Endodermal cell (in vitro differentiated cells): ENCODE data around the gene SPHKAP. TPM values are rescaled to one million over a fixed set of nuclear protein-coding genes. Genes with fewer than 3 reads are reported as not detected.

Experiments
- DNase-seq: peaks from one replicate; pipeline ENCODE4 v3.0.0-alpha.2; 2017
- H3K27ac ChIP-seq: 2 replicates; pipeline ENCODE4 v1.5.1; 2013; ENCODE audit warnings: mild to moderate bottlenecking, low read depth, low read length, moderate library complexity
- H3K27me3 ChIP-seq: 2 replicates; pipeline ENCODE4 v1.6.1; 2013; ENCODE audit warnings: mild to moderate bottlenecking, low read length, moderate library complexity; ENCODE audit not compliant: insufficient read depth, control insufficient read depth, poor library complexity, severe bottlenecking
- H3K36me3 ChIP-seq: 2 replicates; pipeline ENCODE4 v1.7.0; 2013; ENCODE audit warnings: mild to moderate bottlenecking, low read length, moderate library complexity; ENCODE audit not compliant: control insufficient read depth, insufficient read depth
- H3K4me1 ChIP-seq: one replicate; pipeline ENCODE4 v1.7.0; 2013; ENCODE audit warnings: low read length; ENCODE audit not compliant: control insufficient read depth, insufficient read depth
- H3K4me3 ChIP-seq: 2 replicates; pipeline ENCODE4 v1.5.1; 2013; ENCODE audit warnings: mild to moderate bottlenecking, low read length, moderate library complexity
- H3K9ac ChIP-seq: 2 replicates; pipeline ENCODE4 v1.6.1; 2013; ENCODE audit warnings: mild to moderate bottlenecking, low read length, moderate library complexity; ENCODE audit not compliant: poor library complexity, severe bottlenecking; ENCODE audit errors: extremely low read depth
- H3K9me3 ChIP-seq: 2 replicates; pipeline ENCODE4 v1.6.1; 2013; ENCODE audit warnings: mild to moderate bottlenecking, low read length, moderate library complexity; ENCODE audit not compliant: control insufficient read depth
- H3K27ac Mint-ChIP-seq: 2 replicates; pipeline ENCODE4 v1.8.0; 2020; ENCODE audit warnings: mixed read lengths
- H3K27me3 Mint-ChIP-seq: 2 replicates; pipeline ENCODE4 v1.8.0; 2021; ENCODE audit warnings: mild to moderate bottlenecking, mixed read lengths; ENCODE audit not compliant: insufficient read depth
- H3K36me3 Mint-ChIP-seq: 2 replicates; pipeline ENCODE4 v1.8.0; 2020; ENCODE audit warnings: low read depth, mixed read lengths
- H3K4me1 Mint-ChIP-seq: 2 replicates; pipeline ENCODE4 v1.8.0; 2020; ENCODE audit warnings: mixed read lengths
- H3K4me3 Mint-ChIP-seq: 2 replicates; pipeline ENCODE4 v1.8.0; 2020; ENCODE audit warnings: mild to moderate bottlenecking, moderate library complexity, mixed read lengths
- H3K9me3 Mint-ChIP-seq: 2 replicates; pipeline ENCODE4 v1.8.0; 2020; ENCODE audit warnings: mild to moderate bottlenecking, mixed read lengths
- WGBS, 2 experiments: methylation state at CpG; one replicate each; pipeline versions ENCODE4 v1.1.5 to v1.1.7; 2013; ENCODE audit warnings: missing lambda C conversion rate in 2 of 2, mixed read lengths in 1 of 2; ENCODE audit not compliant: insufficient coverage in 1 of 2, insufficient read length in 1 of 2; 5-methylcytosine and 5-hydroxymethylcytosine counted together
- long read RNA-seq, 4 experiments: library from polyadenylated mRNA in 2 of 4; library from RNA in 1 of 4; library from capped mRNA in 1 of 4; stranded (forward) in 3 of 4; unstranded in 1 of 4; transcript quantifications; one replicate each; pipeline ENCODE4 v2.0.0, GENCODE V29; 2020 to 2021; ENCODE audit warnings: inconsistent platforms in 1 of 4
- polyA plus RNA-seq, 2 experiments: library from polyadenylated mRNA; stranded (reverse); fragments of 50-300 nt; gene quantifications; one replicate each; pipeline ENCODE4 v1.2.3, GENCODE V29; 2013
- total RNA-seq, 2 donors: library from RNA; stranded (reverse); fragmentation: NEBNext Ultra II Directional in 1 of 2; extraction: Animal tissue kit (Norgen Biotek cat#: 25700) in 1 of 2; gene quantifications; 2 replicates in 1 of 2; 3 replicates in 1 of 2; pipeline ENCODE4 v1.2.1, GENCODE V29; 2021
- TF ChIP-seq, protein P1 (sequence below): fragments of 200-600 bp; sonication (generic); conservative IDR thresholded peaks from 2 replicates; pipeline ENCODE4 v1.5.0; 2021; ENCODE audit warnings: antibody characterized with exemption, mild to moderate bottlenecking

SPHKAP gene, protein sequence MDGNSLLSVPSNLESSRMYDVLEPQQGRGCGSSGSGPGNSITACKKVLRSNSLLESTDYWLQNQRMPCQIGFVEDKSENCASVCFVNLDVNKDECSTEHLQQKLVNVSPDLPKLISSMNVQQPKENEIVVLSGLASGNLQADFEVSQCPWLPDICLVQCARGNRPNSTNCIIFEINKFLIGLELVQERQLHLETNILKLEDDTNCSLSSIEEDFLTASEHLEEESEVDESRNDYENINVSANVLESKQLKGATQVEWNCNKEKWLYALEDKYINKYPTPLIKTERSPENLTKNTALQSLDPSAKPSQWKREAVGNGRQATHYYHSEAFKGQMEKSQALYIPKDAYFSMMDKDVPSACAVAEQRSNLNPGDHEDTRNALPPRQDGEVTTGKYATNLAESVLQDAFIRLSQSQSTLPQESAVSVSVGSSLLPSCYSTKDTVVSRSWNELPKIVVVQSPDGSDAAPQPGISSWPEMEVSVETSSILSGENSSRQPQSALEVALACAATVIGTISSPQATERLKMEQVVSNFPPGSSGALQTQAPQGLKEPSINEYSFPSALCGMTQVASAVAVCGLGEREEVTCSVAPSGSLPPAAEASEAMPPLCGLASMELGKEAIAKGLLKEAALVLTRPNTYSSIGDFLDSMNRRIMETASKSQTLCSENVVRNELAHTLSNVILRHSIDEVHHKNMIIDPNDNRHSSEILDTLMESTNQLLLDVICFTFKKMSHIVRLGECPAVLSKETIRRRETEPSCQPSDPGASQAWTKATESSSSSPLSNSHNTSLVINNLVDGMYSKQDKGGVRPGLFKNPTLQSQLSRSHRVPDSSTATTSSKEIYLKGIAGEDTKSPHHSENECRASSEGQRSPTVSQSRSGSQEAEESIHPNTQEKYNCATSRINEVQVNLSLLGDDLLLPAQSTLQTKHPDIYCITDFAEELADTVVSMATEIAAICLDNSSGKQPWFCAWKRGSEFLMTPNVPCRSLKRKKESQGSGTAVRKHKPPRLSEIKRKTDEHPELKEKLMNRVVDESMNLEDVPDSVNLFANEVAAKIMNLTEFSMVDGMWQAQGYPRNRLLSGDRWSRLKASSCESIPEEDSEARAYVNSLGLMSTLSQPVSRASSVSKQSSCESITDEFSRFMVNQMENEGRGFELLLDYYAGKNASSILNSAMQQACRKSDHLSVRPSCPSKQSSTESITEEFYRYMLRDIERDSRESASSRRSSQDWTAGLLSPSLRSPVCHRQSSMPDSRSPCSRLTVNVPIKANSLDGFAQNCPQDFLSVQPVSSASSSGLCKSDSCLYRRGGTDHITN (N-terminal part only)
- total RNA-seq, result under 1 TPM in 1 of 2 donors, not detected in 1; 0.18 TPM
- polyA plus RNA-seq (2013, experiment 1 of 2), result 0.04 TPM
- polyA plus RNA-seq (2013, experiment 2 of 2), result 0.21 TPM
- long read RNA-seq, experiment 1, result 0 reads
- long read RNA-seq, experiment 2, partial matches to known transcripts, result 1 of 1 reads
- long read RNA-seq, experiment 2, other reads (novel, unspliced or antisense), result 0 of 1 reads
- long read RNA-seq, experiment 3, result 0 reads
- long read RNA-seq, experiment 4, result 0 reads

DNA sequence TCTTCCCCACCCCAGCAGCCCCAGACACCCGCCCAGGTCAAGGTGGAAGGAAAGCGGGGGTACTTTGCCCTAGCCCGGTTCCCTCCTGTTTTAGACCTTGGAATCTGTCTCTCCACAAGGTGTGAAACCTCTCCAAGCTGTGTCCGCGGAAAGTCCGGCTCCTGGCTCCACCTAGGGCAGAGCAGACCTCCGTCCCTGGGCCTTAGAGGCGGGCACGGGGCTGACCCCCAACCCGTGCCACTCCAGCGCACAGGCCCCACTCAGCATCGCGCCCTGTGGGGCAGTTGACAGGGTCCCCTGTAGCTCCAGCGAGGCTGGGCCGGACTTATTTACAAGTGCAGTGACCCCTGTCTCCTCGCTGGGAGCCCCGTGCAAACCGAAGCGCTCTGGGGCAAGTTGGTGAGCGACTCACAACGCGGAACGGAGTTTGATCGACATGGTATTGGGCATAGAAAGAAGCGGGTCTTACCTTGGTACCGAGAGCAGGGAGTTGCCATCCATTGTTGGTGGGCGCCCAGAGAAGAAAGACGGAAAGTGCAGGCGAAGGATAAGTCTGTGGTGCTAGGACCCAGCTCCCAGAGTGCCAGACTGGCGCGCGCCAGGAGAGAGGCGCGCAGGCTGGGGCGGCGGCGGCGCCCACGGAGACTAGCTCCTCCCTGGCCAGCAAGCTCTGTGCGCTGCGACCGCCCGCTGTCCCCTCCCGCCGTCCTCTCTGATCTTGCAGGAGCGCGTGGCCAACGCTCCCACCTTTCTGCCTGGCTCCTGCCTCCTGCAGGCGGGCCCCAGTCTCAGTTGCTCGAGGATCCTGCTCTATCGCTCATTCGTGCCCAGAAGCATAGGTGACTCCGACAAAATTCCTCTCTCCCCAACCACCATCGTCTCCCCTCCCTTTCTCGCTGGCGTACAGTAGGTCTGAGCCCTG is at the start of gene SPHKAP:
TSS of gene SPHKAP (minus strand) at position 590 of the 922 bp plus-strand sequence. CDS start at position 501, 89 bp downstream.
- Mint-ChIP-seq H3K9me3 (peaks cover 18% of the 10 kb centered on the region), H3K27ac (no peak within 1 kb of the TSS), H3K4me3 (peak within 1 kb of the TSS; percentile 52), H3K27me3 (peaks cover 51% of the 10 kb centered on the region), H3K36me3 (no peaks in the 10 kb centered on the region), H3K4me1 (peaks cover 8% of the 10 kb centered on the region)
- H3K9me3 ChIP-seq, result peaks cover 14% of the 10 kb centered on the region
- 2 to 3% methylated on average over 23 to 56 of the region's 56 CpGs for WGBS, 2 experiments
- H3K27ac ChIP-seq, result no peak within 1 kb of the TSS
- TF ChIP-seq, protein P1, sequence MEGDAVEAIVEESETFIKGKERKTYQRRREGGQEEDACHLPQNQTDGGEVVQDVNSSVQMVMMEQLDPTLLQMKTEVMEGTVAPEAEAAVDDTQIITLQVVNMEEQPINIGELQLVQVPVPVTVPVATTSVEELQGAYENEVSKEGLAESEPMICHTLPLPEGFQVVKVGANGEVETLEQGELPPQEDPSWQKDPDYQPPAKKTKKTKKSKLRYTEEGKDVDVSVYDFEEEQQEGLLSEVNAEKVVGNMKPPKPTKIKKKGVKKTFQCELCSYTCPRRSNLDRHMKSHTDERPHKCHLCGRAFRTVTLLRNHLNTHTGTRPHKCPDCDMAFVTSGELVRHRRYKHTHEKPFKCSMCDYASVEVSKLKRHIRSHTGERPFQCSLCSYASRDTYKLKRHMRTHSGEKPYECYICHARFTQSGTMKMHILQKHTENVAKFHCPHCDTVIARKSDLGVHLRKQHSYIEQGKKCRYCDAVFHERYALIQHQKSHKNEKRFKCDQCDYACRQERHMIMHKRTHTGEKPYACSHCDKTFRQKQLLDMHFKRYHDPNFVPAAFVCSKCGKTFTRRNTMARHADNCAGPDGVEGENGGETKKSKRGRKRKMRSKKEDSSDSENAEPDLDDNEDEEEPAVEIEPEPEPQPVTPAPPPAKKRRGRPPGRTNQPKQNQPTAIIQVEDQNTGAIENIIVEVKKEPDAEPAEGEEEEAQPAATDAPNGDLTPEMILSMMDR, result peak; percentile 36
- H3K4me3 ChIP-seq, result peak within 1 kb of the TSS; percentile 82
- DNase-seq, result peak; percentile 87
- H3K27me3 ChIP-seq, result peaks cover 42% of the 10 kb centered on the region
- no peak within 1 kb of the TSS for H3K9ac ChIP-seq
- H3K36me3 ChIP-seq, result no peaks in the 10 kb centered on the region
- H3K4me1 ChIP-seq, result no peaks in the 10 kb centered on the region

DNA sequence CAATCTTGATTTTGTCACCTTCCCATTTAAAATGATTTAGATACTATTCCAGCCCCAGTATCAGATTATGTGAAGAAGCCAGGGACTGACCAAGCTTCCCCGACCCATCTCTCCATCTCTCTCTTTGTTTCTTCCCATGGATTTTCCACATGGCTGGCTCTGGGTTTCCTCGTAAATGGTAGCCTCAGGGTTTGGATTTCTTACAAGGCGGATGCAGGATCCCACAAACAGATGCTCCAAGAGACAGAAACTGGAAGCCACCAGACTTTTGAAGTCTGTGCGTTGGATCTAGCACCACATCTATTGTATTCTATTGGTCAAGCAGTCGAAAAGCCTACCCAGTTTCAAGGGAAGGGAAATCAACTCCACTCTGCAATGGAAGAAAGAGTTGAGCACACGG is 46.0 kb upstream of the SPHKAP start:
- Mint-ChIP-seq H3K36me3 (no peaks in the 10 kb centered on the region), H3K4me3 (no peak overlapping the region), H3K27ac (no peak overlapping the region), H3K27me3 (no peaks in the 10 kb centered on the region), H3K4me1 (no peaks in the 10 kb centered on the region), H3K9me3 (peaks cover 1% of the 10 kb centered on the region)
- Histone ChIP-seq H3K9me3 (no peaks in the 10 kb centered on the region), H3K4me1 (no peaks in the 10 kb centered on the region), H3K9ac (no peak overlapping the region), H3K4me3 (no peak overlapping the region), H3K27ac (no peak overlapping the region), H3K27me3 (no peaks in the 10 kb centered on the region), H3K36me3 (no peaks in the 10 kb centered on the region)
- TF ChIP-seq, protein P1, result no peak
- WGBS, 2 experiments, result 92 to 93% methylated on average over 4 to 6 of the region's 6 CpGs
- DNase-seq, result no peak
